Measurements from ENCODE around the gene CFAP74.
"Not testable (repeated sequence)": the region's sequence is repeated elsewhere in the genome, so short reads cannot be mapped to it uniquely, and the experiment has no call there.

Gene CFAP74

DNA sequence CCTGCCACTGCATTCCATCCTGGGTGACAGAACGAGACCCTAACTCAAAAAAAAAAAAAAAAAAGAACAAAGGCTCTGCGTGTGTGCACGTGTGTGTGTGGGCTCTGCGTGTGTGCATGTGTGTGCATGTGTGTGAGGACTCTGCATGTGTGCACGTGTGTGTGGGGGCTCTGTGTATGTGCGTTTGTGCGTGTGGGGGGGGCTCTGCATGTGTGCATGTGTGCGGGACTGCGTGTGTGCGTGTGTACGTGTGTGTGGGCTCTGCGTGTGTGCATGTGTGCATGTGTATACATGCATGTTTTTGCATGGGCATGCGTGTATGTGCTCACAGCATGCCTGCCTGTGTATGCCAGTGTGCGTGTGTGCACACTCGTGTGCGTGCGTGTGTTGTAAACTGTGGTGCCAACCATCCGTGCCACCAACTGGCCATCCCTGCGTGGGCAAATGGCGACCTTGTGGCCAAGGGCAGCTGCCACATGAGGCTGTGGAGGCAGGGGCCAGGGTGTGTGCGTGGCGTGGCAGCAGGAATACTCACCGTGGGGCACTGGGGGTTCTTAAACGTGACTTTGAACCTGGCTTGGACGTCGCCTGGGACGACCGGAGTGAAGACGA is 57.7 kb downstream of the CFAP74 start:
- no peak for DNase-seq (ENCODE audit: low read depth)

DNA sequence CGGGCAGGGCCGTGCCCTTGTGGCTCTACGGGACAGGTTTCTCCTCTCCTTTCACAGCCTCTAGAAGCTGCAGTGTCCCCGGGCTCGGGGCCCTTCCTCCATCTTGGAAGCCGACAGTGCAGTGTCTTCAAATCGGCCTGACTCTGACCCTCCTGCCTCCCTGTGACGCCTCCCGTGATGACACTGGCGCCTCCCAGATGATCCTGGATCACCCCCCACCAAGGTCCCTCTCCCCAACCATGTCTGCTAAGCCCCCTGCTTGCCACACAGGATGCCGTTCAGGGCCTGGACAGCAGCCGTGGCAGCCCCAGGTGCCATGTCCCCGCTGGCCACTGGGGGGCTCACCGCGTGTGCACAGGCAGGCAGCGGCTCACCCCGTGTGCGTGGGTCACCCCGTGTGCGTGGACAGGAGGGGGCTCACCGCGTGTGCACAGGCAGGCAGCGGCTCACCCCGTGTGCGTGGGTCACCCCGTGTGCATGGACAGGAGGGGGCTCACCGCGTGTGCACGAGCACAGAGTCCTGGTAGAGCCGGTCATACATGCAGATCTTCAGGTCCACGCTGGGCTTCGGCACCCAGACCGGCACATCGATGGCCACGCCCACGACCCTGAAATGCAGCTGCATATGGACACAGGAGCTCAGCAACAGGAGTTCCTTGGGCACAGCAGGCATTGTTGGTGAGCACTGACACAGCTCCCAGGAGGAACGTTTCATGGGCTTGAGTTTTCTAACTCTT is 59.6 kb downstream of the CFAP74 start:
- DNase-seq (ENCODE audit: low read depth), result no peak

DNA sequence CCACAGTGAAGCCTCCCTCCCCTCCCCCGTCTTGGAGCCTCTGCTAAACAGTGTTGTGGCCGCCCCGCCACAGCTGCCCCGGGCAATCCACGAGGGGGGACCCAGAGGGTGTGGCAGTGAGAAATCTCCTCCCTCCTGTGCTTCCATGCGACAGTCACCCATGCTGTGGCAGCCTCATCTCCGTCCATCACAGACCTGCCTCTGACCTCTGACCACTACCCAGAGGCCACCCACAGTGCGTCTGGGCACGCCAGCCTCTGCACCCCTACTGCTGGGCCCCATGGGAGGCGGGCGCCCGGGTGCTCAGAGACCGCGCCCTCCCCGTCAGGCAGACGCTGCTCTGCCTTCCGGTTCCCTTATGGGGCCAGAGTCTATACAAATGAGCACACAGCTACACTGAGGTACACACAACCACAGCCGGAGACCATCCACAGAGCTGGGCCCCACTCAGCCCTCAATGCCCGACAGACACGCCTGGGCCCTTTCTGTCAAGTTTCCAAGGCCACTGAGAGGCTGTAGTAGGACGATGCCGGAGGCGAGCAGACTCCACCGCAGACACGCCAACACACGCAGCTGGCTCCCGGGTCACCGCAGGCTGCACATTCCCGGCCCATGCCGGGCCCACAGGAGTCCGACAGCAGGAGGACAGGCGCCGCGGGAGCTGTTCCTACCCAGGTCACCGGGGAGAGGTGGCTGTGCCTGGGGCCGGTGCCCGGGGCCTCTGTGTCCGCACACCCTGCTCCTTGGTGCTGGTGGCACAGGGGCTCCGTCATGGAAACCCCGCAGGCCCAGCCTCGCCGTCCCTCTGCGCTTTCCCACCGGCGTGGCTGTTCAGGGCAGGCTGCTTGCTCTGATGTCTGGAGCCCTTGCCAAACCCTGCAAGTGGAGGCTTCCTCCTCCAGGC is 60.6 kb downstream of the CFAP74 start:
- no peak for DNase-seq (ENCODE audit: low read depth)

- no peak for DNase-seq (ENCODE audit: low read depth)
Observed at GRCh38 chr1:1941868-1942752, 61.5 kb downstream of the CFAP74 start.

DNA sequence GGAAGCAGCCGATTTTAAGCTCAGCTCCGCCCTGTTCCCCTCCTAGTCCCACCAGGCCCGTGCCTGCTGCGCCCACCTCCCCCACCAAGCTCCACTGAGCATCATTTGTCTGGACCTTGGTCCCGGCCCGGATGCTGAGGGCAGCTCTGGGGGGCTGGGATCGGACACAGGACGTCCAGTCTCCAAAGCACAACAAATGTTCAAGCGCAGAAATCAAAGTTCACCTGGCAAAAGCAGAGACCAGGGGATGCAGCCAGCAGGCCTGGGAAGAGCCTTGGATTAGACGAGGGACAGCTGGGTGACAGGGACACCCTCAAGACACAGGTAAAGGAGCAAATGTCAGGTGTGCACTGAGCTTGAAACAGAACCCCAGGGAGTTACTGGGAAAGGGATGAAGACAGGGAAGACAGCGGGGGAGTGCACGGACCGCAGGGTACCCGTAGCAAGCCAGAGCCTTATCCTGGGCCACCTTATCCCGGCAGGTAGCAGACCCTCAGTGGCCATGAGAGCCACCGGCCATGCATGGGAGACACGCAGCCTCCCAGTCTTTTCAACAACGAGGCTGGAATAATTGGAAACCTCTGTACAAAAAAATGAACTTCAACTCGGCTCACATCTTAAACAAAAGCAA is 62.3 kb downstream of the CFAP74 start:
- no peak for DNase-seq (ENCODE audit: low read depth)

- DNase-seq (ENCODE audit: low read depth), result no peak
Observed at GRCh38 chr1:1940123-1940425, 63.5 kb downstream of the CFAP74 start.

DNA sequence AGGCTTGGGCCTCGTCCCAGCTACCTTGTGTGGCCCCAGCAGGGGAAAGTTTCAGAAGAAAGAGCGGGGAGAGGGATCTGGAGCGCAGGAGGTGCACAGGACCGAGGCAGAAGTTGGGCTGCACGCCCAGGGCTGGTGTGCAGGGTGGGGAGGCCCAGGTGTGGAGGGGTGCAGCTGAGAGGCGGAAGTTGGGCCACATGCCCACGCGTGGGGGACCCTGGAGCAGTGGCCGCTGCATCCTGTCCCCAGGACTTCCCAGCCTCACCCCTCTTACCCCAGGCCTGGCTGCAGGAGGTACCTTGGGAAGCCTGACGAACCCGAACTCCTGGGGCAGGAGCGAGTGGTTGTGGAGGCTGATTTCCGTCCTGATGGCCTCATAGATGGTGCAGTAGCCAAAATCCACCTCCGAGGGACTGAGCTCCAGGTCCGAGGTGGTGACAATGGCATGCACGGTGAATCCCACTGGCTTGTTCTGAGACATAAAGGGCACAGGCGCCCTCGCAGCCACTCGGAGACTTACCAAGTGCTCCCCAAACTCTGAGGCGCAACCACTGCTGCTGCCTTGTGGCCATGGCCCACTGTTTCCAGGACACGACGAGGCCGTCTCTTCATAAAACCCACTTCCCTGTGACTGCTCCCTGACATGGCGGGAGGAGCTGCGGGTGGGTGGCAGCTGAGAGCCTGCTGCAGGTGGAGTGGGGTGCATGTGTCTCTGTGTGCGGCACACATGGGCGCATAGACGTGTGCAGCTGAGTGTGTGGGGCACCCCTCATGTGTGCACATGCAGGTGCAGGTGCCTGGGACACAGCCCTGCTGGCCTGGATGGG is 64.1 kb downstream of the CFAP74 start:
- no peak for DNase-seq (ENCODE audit: low read depth)

DNA sequence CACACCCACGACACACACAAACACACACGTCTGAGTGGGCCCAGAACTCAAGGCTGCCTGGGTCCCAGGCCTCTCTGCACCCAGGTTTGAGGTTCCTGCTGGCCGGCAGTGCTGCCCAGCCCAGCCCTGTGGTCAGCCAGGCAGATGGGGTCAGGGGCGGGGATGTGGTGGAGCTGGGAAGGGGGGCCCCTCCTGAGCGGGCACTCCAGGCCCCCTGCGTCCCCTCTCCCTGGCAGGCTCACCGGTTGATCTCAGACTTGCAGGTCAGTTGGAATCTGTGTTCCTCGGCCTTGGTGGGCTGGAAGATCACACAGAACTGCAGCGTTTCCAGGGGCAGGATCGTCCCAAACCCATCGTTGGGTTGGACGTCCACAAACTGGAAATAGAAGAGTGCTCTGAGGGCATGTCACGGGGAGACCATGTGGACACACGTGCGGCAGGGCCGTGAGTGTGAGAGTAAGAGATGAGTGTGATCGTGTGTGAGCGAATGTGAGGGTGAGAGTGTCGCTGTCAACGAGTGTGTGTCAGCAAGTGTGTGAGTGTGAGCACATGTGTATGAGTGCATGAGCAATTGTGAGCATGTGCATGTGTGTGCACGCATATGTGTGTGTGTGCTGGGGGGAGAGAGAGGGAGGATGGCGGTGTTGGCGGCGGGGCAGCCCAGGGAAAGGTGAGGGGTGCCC is 64.8 kb downstream of the CFAP74 start:
- no peak for DNase-seq (ENCODE audit: low read depth)

GRCh38 chr1:1938276-1938573 is 65.4 kb downstream of the CFAP74 start:
- DNase-seq (ENCODE audit: low read depth), result no peak

- DNase-seq (ENCODE audit: low read depth), result no peak
Observed at GRCh38 chr1:1937549-1938275, 65.9 kb downstream of the CFAP74 start.

DNA sequence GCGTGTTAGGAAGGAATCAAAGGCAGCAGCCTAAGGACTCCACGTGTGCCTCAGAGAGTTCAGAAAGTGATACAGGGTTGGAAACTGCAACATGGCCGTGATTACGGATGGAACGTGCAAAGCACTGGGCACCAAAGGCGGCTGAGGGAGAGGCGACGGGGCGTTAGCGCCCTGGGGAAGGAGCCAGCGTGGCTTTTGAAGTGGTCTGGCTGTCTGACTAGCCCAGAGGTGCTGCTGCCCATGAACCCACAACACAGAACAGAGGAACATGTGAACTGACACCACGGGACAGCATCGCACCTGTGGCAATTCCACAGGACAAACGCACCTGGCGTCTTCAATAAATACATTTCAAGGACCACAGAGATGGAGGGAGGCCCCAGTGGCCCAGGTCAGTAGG is 66.5 kb downstream of the CFAP74 start:
- DNase-seq (ENCODE audit: low read depth), result no peak

DNA sequence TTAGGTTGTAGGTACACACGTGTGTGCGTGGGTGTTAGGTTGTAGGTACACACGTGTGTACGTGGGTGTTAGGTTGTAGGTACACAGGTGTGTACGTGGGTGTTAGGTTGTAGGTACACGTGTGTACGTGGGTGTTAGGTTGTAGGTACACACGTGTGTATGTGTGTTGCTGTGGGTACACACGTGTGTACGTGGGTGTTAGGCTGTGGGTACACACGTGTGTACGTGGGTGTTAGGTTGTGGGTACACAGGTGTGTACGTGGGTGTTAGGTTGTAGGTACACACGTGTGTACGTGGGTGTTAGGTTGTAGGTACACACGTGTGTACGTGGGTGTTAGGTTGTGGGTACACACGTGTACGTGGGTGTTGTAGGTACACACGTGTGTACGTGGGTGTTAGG is 68.7 kb downstream of the CFAP74 start:
- not testable (repeated sequence) for DNase-seq (ENCODE audit: low read depth)

GRCh38 chr1:1929639-1930545 is 73.7 kb downstream of the CFAP74 start:
- DNase-seq (ENCODE audit: low read depth), result no peak

- DNase-seq (ENCODE audit: low read depth), result no peak
Observed at GRCh38 chr1:1929102-1929638, 74.4 kb downstream of the CFAP74 start.

DNA sequence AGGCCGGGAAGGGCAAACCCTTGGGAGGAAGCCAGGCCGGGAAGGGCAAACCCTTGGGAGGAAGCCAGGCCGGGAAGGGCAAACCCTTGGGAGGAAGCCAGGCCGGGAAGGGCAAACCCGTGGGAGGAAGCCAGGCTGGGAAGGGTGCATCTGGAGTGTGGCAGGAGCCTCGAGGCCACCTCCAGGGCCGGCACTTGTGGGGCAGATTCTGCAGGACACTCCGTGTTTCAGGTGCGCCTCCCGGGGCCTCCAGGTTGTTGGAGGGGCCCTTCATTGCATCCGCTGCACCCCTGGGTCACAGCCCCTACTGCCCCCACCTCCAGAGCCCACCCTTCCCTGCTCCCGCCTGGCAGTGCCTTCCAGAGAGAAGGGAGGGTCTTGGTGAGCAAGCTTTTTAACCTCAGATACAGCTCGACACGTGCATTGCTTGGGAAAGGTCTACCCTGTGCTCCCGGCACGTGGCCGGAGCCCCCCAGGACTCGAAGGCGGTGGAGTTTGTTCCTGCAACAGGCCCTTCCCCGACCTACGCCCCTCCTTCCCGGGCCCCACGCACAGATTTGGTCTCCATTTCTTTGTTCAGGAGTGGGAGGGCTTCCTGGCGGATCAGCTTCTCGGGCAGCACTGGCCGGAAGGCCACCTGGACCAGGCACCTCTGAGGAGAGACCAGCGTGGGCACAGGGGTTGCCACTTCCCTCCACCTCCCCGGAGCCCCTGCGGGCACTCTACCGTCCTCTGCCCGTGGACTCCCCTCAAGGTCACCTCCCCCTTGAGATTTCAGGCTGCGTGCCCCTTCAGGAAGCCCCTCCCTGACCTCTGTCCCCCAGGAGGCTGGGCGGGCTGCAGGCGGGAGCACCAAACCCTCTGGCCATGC is 75.1 kb downstream of the CFAP74 start:
- no peak for DNase-seq (ENCODE audit: low read depth)

GRCh38 chr1:1927751-1928150 is 75.8 kb downstream of the CFAP74 start:
- DNase-seq (ENCODE audit: low read depth), result no peak

All from GM04504 (cell line).